ENCODE data around the gene RRP12.
"Not testable (repeated sequence)": the region's sequence is repeated elsewhere in the genome, so short reads cannot be mapped to it uniquely, and the experiment has no call there.

The RRP12 gene, protein sequence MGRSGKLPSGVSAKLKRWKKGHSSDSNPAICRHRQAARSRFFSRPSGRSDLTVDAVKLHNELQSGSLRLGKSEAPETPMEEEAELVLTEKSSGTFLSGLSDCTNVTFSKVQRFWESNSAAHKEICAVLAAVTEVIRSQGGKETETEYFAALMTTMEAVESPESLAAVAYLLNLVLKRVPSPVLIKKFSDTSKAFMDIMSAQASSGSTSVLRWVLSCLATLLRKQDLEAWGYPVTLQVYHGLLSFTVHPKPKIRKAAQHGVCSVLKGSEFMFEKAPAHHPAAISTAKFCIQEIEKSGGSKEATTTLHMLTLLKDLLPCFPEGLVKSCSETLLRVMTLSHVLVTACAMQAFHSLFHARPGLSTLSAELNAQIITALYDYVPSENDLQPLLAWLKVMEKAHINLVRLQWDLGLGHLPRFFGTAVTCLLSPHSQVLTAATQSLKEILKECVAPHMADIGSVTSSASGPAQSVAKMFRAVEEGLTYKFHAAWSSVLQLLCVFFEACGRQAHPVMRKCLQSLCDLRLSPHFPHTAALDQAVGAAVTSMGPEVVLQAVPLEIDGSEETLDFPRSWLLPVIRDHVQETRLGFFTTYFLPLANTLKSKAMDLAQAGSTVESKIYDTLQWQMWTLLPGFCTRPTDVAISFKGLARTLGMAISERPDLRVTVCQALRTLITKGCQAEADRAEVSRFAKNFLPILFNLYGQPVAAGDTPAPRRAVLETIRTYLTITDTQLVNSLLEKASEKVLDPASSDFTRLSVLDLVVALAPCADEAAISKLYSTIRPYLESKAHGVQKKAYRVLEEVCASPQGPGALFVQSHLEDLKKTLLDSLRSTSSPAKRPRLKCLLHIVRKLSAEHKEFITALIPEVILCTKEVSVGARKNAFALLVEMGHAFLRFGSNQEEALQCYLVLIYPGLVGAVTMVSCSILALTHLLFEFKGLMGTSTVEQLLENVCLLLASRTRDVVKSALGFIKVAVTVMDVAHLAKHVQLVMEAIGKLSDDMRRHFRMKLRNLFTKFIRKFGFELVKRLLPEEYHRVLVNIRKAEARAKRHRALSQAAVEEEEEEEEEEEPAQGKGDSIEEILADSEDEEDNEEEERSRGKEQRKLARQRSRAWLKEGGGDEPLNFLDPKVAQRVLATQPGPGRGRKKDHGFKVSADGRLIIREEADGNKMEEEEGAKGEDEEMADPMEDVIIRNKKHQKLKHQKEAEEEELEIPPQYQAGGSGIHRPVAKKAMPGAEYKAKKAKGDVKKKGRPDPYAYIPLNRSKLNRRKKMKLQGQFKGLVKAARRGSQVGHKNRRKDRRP (N-terminal part only)

DNA sequence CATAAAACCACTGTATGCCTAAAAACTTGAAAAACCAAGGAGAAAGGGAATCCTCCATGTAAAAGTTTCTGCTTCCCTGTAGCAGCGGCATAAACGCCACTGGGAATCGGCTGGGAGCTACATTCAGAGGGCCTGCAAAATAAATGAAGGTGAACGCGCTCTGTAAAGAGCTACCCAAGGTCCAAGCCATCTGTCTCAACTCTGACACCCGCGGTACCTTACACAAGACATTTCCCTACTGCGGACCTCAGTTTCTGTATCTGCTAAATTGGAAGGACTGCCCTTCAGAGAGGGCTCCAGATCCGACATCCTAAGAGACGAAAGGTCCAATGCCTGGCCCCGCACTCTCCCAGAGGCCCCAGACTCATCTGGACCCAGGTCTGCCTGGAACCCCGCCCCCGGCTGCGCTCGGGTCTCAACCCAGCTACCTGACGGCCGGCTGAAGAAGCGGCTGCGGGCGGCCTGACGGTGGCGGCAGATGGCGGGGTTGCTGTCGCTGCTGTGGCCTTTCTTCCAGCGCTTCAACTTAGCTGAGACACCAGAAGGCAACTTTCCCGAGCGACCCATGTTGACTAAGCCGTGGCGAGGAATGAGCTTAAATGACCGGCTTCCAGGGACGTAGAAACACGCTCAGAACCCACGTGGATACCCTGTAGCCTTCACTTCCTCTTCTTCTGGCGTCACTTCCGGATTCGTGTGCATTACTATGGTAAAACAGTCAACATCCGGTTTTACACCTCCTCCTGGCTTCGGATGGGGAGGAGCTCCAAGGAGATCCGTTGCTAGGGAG lies at the start of gene RRP12:
Gene RRP12 (minus strand): TSS at position 676 of the 790 bp plus-strand sequence. CDS start 109 bp downstream, at position 567.
- DNase-seq (ENCODE audit: low read depth in 2 of 2, low spot score in 1 of 2): peak; percentile 63

- no peak for DNase-seq (ENCODE audit: low read depth in 2 of 2, low spot score in 1 of 2)
These were observed 49.7 kb upstream of the RRP12 start for GRCh38 chr10:97450828-97451227.

- DNase-seq (ENCODE audit: low read depth in 2 of 2, low spot score in 1 of 2): peak; percentile 75 to 84
These were observed 44.8 kb upstream of the RRP12 start, which contains the start of the genes EXOSC1 and ZDHHC16 for GRCh38 chr10:97445722-97446639. Gene EXOSC1 (minus strand): TSS chr10:97446006. CDS start chr10:97445985, 21 bp downstream. Gene ZDHHC16 (plus strand): TSS chr10:97446175. CDS start chr10:97451676, 5,501 bp downstream.

DNA sequence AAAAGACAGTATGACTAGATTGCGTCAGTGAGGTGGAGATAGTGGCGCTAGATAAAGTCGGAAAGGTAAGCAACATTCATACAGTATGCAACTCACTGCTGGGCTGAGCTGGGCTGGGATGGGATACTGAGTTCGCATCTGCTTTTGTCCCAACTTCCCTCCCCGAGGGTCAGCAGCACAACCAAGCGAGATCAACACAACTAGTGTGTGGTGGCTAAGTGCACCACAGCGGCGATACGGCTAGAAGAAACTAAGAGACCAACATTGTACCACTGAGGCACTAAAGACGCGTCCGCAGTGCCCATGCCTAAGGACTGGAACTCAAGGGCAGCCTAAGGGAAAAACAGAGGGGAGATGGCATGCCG lies 44.2 kb upstream of the RRP12 start:
- no peak for DNase-seq (ENCODE audit: low read depth in 2 of 2, low spot score in 1 of 2)

GRCh38 chr10:97444212-97444611 lies 43.1 kb upstream of the RRP12 start:
- no peak for DNase-seq (ENCODE audit: low read depth in 2 of 2, low spot score in 1 of 2)

- DNase-seq (ENCODE audit: low read depth in 2 of 2, low spot score in 1 of 2): no peak
These were observed 41.1 kb upstream of the RRP12 start for GRCh38 chr10:97442277-97442676.

DNA sequence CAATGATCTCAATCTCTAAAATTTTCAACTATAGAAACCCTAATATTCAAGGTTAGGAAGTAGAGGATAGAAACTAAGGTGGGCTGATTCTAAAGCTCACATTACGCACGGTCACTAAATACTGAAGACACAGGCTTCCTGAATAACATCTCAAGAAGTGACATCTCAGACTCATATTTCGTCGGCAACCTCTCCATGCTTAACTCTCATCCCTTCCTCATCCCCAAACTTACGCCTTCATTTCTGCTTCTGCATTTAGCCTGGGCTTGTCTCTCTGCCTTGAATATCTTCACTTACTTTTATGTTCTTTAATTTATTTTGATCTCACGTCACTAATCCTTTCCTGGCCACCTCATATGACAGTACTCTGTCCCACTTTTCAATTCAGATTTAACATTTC lies 34.1 kb upstream of the RRP12 start:
- DNase-seq (ENCODE audit: low read depth in 2 of 2, low spot score in 1 of 2): no peak

DNA sequence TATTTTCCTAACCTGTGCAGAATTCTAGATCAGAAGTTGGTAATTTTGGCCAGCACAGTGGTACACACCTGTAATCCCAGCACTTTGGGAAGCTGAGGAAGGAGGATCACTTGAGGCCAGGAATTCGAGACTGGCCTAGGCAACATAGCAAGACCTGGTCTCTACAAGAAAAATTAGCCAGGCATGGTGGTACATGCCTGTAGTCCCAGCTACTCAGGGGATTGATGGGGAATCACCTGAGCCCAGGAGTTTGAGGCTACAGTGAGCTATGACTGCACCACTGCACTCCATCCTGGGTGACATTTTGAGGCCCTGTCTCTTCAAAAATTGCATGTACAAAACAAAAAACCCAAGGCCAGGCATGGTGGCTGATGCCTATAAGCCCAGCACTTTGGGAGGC lies 33.4 kb upstream of the RRP12 start:
- no peak for DNase-seq (ENCODE audit: low read depth in 2 of 2, low spot score in 1 of 2)

DNA sequence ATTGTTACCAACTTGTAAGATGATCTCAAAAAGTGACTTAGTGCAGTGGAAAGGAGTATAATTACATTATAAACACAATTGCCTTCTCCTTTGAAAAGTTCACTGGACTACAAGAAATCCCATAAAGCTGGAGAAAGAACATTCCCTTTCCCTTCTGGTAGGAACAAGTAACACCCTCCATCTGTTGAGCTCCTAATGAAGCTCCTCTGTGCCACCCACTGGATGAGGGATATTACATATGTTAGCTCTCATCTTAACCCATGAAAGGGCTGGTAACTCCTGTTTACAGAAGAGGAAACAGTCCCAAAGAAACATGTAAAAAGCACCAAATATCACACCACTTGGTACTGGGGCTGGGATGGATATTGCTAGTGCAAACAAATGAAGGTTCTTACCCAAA lies 32.9 kb upstream of the RRP12 start:
- DNase-seq (ENCODE audit: low read depth in 2 of 2, low spot score in 1 of 2): no peak

GRCh38 chr10:97428572-97428981 lies 27.4 kb upstream of the RRP12 start:
- DNase-seq (ENCODE audit: low read depth in 2 of 2, low spot score in 1 of 2): no peak

DNA sequence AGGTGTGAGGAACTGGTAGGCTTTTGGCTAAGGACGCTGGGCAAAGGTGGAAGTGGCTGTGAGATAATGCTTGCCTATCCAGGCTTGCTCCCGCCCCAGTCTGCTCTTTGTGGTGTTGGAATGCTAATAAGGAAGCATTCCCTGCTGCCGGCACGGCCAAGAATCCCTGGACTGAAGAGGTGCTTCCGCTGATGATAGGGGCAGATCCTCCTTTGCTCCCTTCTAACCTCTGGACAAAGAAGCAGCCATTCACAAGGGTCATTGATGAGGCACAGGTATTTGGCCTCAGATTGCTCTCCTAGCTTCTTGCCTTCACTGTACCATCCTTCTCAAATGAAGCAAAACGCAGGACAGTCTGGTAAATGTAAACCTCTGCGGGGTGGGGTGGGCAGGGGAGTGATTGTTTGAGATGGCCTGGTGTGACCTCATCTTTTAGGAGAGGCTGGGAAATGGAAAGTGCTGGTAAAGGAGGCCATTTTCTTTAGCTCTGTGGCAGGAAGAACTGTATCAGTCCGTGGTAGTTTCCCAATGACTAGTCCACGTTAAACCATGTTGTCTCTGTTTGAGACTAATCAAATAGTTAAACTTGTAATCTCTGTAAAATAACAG lies 26.5 kb upstream of the RRP12 start:
- no peak for DNase-seq (ENCODE audit: low read depth in 2 of 2, low spot score in 1 of 2)

- no peak for DNase-seq (ENCODE audit: low read depth in 2 of 2, low spot score in 1 of 2)
These were observed 25.8 kb upstream of the RRP12 start for GRCh38 chr10:97426776-97427570.

DNA sequence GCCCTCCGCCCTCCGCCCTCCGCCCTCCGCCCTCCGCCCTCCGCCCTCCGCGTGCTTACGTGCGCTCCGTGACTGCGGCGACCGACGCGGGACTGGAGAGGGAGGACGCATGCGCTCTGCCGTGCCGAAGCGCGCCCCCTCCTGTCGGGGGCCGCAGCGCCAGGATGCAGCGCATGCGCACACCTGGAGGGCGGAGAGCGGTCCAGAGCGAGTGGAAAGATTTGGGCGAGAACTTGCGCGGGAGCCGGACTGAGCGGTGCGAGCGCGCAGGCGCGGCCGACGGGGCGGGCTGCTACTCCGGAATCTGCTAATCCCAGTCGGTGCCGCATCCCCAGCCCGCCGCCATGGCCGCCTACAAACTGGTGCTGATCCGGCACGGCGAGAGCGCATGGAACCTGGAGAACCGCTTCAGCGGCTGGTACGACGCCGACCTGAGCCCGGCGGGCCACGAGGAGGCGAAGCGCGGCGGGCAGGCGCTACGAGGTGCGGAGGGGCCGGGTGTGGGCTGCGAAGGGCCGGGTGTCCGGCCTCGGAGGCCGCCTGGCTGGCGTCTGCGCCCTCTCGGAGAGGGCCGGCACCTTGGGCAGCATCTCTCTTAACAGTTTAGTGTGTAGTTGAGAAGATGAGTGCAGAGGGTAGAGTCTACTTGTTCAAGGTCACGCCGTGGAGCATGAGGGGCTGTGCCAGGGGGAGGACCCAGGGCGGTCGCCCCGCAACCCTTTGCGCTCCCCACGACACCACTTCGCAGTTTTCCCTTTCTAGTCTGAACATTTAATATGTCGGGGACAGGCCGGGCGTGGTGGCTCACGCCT lies 25.0 kb upstream of the RRP12 start, which contains the start of gene PGAM1:
Gene PGAM1 (plus strand): TSS at position 228 of the 812 bp plus-strand sequence. CDS start 117 bp downstream, at position 345.
- peak; percentile 85 to 89 for DNase-seq (ENCODE audit: low read depth in 2 of 2, low spot score in 1 of 2)

DNA sequence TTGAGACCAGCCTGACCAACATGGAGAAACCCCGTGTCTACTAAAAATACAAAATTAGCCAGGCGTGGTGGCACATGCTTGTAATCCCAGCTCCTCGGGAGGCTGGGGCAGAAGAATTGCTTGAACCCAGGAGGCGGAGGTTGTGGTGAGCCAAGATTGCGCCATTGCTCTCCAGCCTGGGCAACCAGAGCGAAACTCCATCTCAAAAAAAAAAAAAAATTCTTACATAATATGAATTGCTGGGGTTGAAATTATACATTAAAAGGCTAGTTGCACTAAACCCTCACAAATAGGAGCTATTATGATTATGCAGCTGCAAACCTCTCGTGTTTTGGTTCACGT lies 22.6 kb upstream of the RRP12 start:
- DNase-seq (ENCODE audit: low read depth in 2 of 2, low spot score in 1 of 2): not testable (repeated sequence)

- DNase-seq (ENCODE audit: low read depth in 2 of 2, low spot score in 1 of 2): no peak
These were observed 15.4 kb upstream of the RRP12 start for GRCh38 chr10:97416565-97416964.

GRCh38 chr10:97412891-97413304 lies 11.8 kb upstream of the RRP12 start:
- no peak for DNase-seq (ENCODE audit: low read depth in 2 of 2, low spot score in 1 of 2)

GRCh38 chr10:97411406-97411805 lies 10.3 kb upstream of the RRP12 start:
- DNase-seq (ENCODE audit: low read depth in 2 of 2, low spot score in 1 of 2): no peak
